A549 (cell line): ENCODE data around the gene TRAPPC2. TPM values are rescaled to one million over a fixed set of nuclear protein-coding genes. Genes with fewer than 3 reads are reported as not detected.

ENCODE experiments used
- ATAC-seq, 2 experiments: fragments of 200-7000 bp in 1 of 2; fragments of >200 bp in 1 of 2; cut with Nextera tagmentation in 1 of 2; cut with Tn5 transposase in 1 of 2; 3 replicates each; pipeline versions ENCODE4 v1.8.0 to v1.9.1; 2018 to 2020; ENCODE audit warnings: mild to moderate bottlenecking in 1 of 2, moderate library complexity in 1 of 2
- CTCF ChIA-PET: fragments of 300-600 bp; sonication (Branson Sonifier 250); formaldehyde crosslinking; extraction: SDS; loops from one replicate; lab custom pipeline; 2021; ENCODE audit warnings: antibody characterized with exemption, inconsistent platforms; lab: Yijun Ruan, JAX
- POLR2A ChIA-PET: fragments of 350-600 bp; formaldehyde crosslinking; extraction: SDS; loops from one replicate; lab custom pipeline; 2021; ENCODE audit warnings: antibody characterized with exemption, inconsistent platforms; lab: Yijun Ruan, JAX
- DNase-seq, 2 experiments: peaks; one replicate each; pipeline versions ENCODE4 v3.0.0 to v3.0.0-alpha.2; 2011 to 2016; ENCODE audit warnings: low read depth in 1 of 2, low spot score in 1 of 2
- FAIRE-seq: peaks from 2 replicates; lab custom pipeline; 2011; peaks lifted over from hg19 to GRCh38; lab: Jason Lieb, UNC
- H3K27ac ChIP-seq, 2 experiments: fragments of >200 bp; sonication (Bioruptor Twin); formaldehyde crosslinking; 3 replicates each; pipeline ENCODE4 v1.5.1; 2016 to 2017
- H3K4me1 ChIP-seq: fragments of >200 bp; sonication (Bioruptor Twin); formaldehyde crosslinking; 3 replicates; pipeline ENCODE4 v1.6.1; 2016
- H3K4me2 ChIP-seq: fragments of >200 bp; sonication (Bioruptor Twin); formaldehyde crosslinking; 3 replicates; pipeline ENCODE4 v1.6.1; 2016
- H3K4me3 ChIP-seq: fragments of >200 bp; sonication (Bioruptor Twin); formaldehyde crosslinking; 3 replicates; pipeline ENCODE4 v1.5.1; 2016
- H3K9me3 ChIP-seq: fragments of >200 bp; sonication (Bioruptor Twin); formaldehyde crosslinking; 3 replicates; pipeline ENCODE4 v1.6.1; 2016
- BHLHE40 ChIP-seq: IDR thresholded peaks from 2 replicates; pipeline ENCODE4 v1.6.1; 2012; ENCODE audit warnings: low read depth, low read length, inconsistent platforms
- CEBPB ChIP-seq, 2 experiments: fragments of >200 bp in 1 of 2; sonication (Bioruptor Twin) in 1 of 2; formaldehyde crosslinking in 1 of 2; IDR thresholded peaks; 2 replicates each; pipeline ENCODE4 v1.6.1; 2012 to 2016
- EP300 ChIP-seq, 2 experiments: fragments of >200 bp; sonication (Bioruptor Twin); formaldehyde crosslinking; IDR thresholded peaks; 2 replicates in 1 of 2; 3 replicates in 1 of 2; pipeline ENCODE4 v1.6.1; 2016 to 2017
- FOSB ChIP-seq: fragments of 250-450 bp; sonication (Bioruptor Pico); IDR thresholded peaks from 2 replicates; pipeline ENCODE4 v1.5.0; 2020; ENCODE audit warnings: mild to moderate bottlenecking, moderate library complexity
- FOSL2 ChIP-seq, 2 experiments: fragments of 450-650 bp in 1 of 2; fragments of >200 bp in 1 of 2; sonication (Bioruptor Twin) in 1 of 2; formaldehyde crosslinking; IDR thresholded peaks; 2 replicates each; pipeline versions ENCODE4 v1.5.0 to v1.6.1; 2016 to 2020; ENCODE audit warnings: mild to moderate bottlenecking in 1 of 2, moderate library complexity in 1 of 2
- FOXS1 ChIP-seq: fragments of 250-450 bp; sonication (Bioruptor Pico); IDR thresholded peaks from 2 replicates; pipeline ENCODE4 v1.5.0; 2020; ENCODE audit warnings: mild to moderate bottlenecking, moderate library complexity
- HEYL ChIP-seq: fragments of 250-450 bp; sonication (Bioruptor Pico); IDR thresholded peaks from 2 replicates; pipeline ENCODE4 v1.8.0; 2021; ENCODE audit warnings: mild to moderate bottlenecking, moderate library complexity
- JUN ChIP-seq, 2 experiments: fragments of >200 bp; sonication (Bioruptor Twin); formaldehyde crosslinking; IDR thresholded peaks; 2 replicates in 1 of 2; 3 replicates in 1 of 2; pipeline ENCODE4 v1.6.1; 2016 to 2017
- KDM1A ChIP-seq: fragments of 200-600 bp; sonication (generic); IDR thresholded peaks from 2 replicates; pipeline ENCODE4 v1.6.1; 2016; ENCODE audit warnings: low read depth, mild to moderate bottlenecking
- MAZ ChIP-seq: fragments of 150-350 bp; IDR thresholded peaks from 2 replicates; pipeline ENCODE4 v1.6.1; 2014; ENCODE audit warnings: antibody characterized with exemption, low read depth, low read length, borderline replicate concordance
- PHF8 ChIP-seq: fragments of 200-600 bp; sonication (generic); IDR thresholded peaks from 2 replicates; pipeline ENCODE4 v1.6.1; 2016; ENCODE audit warnings: low read depth, mild to moderate bottlenecking, antibody characterized with exemption, moderate library complexity, borderline replicate concordance
- TP53 ChIP-seq: fragments of 250-450 bp; sonication (Bioruptor Pico); IDR thresholded peaks from 2 replicates; pipeline ENCODE4 v1.5.0; 2021; ENCODE audit warnings: mild to moderate bottlenecking, moderate library complexity
- ZNF302 ChIP-seq: fragments of 250-450 bp; sonication (Bioruptor Pico); IDR thresholded peaks from 2 replicates; pipeline ENCODE4 v1.9.0; 2021; ENCODE audit warnings: inconsistent platforms, mild to moderate bottlenecking, moderate library complexity
- WGBS: methylation state at CpG from one replicate; pipeline ENCODE4 v1.1.6; 2017; ENCODE audit errors: missing lambda C conversion rate; 5-methylcytosine and 5-hydroxymethylcytosine counted together
- polyA plus RNA-seq, 4 experiments: library from polyadenylated mRNA; depleted of rRNA in 3 of 4; stranded (reverse); fragments of >200 nt; fragmentation: RNase III in 1 of 4; extraction: RNeasy Plus Mini Kit Qiagen cat#74134 plus additional on column Dnase treatment in 1 of 4; gene quantifications; 2 replicates in 3 of 4; 3 replicates in 1 of 4; pipeline ENCODE4 v1.2.3, GENCODE V29; 2011 to 2017
- TF ChIP-seq, protein P1 (sequence below): fragments of 250-450 bp; sonication (Bioruptor Pico); IDR thresholded peaks from 2 replicates; pipeline ENCODE4 v1.5.0; 2020; ENCODE audit warnings: low read depth, mild to moderate bottlenecking, moderate library complexity
- TF ChIP-seq, protein P2 (sequence below): fragments of >200 bp; sonication (Bioruptor Twin); formaldehyde crosslinking; IDR thresholded peaks from 3 replicates; pipeline ENCODE4 v1.5.1; 2016
- TF ChIP-seq, protein P3 (sequence below): fragments of 200-600 bp; sonication (generic); IDR thresholded peaks from 2 replicates; pipeline ENCODE4 v1.6.1; 2016; ENCODE audit warnings: antibody characterized with exemption, mild to moderate bottlenecking, moderate library complexity
- TF ChIP-seq, protein P4 (sequence below): fragments of 250-450 bp; sonication (Bioruptor Pico); IDR thresholded peaks from 2 replicates; pipeline ENCODE4 v1.5.0; 2021; ENCODE audit warnings: mild to moderate bottlenecking, moderate library complexity, borderline replicate concordance
- TF ChIP-seq, protein P5 (sequence below): fragments of >200 bp; sonication (Bioruptor Twin); formaldehyde crosslinking; IDR thresholded peaks from 3 replicates; pipeline ENCODE4 v1.6.1; 2016

Gene TRAPPC2
- polyA plus RNA-seq, 2 of the 4 experiments (the other 2 are of a cell fraction), result 11.6 TPM

DNA sequence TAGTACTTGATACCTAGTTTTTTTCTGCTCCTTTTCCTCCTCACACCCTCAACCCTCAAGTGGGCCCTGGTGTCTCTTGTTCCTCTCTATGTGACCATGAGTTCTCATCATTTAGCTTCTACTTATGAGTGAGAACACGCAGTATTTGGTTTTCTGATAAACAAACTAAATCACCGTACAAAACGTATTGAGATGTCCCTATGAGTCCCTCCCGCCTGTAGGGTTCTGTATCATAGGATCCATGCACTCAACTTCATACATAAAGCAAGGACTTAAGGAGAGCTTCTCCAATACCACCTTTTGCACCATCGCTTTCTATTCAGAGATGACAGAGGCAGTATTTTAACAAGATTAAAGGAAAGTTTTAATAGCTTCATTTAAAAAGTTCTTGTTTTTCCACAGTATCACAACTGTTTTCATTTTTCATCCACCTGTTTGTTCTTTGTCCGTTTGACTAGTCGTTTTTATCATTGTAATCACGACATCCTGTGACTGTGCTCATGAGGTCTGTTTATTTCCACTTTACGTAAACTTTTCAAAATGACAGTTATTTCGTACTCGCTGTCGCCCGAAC, 45.9 kb downstream of the TRAPPC2 start:
- no peak for TF ChIP-seq ZNF302 (CRISPR knock-in tag)
- TF ChIP-seq EP300 (IDR thresholded peaks at IDR 0.05), result no peak
- TF ChIP-seq BHLHE40, result no peak
- TF ChIP-seq FOSL2 (IDR thresholded peaks at IDR 0.05), result no peak
- no peak for TF ChIP-seq FOSL2 (CRISPR knock-in tag; IDR thresholded peaks at IDR 0.05)
- no peak for TF ChIP-seq KDM1A
- TF ChIP-seq MAZ, result no peak
- TF ChIP-seq HEYL (CRISPR knock-in tag), result no peak
- TF ChIP-seq, protein P1, sequence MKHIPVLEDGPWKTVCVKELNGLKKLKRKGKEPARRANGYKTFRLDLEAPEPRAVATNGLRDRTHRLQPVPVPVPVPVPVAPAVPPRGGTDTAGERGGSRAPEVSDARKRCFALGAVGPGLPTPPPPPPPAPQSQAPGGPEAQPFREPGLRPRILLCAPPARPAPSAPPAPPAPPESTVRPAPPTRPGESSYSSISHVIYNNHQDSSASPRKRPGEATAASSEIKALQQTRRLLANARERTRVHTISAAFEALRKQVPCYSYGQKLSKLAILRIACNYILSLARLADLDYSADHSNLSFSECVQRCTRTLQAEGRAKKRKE (CRISPR knock-in tag), result no peak
- no peak for TF ChIP-seq TP53 (CRISPR knock-in tag)
- TF ChIP-seq FOXS1 (CRISPR knock-in tag), result no peak
- TF ChIP-seq, protein P2, sequence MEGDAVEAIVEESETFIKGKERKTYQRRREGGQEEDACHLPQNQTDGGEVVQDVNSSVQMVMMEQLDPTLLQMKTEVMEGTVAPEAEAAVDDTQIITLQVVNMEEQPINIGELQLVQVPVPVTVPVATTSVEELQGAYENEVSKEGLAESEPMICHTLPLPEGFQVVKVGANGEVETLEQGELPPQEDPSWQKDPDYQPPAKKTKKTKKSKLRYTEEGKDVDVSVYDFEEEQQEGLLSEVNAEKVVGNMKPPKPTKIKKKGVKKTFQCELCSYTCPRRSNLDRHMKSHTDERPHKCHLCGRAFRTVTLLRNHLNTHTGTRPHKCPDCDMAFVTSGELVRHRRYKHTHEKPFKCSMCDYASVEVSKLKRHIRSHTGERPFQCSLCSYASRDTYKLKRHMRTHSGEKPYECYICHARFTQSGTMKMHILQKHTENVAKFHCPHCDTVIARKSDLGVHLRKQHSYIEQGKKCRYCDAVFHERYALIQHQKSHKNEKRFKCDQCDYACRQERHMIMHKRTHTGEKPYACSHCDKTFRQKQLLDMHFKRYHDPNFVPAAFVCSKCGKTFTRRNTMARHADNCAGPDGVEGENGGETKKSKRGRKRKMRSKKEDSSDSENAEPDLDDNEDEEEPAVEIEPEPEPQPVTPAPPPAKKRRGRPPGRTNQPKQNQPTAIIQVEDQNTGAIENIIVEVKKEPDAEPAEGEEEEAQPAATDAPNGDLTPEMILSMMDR, result no peak
- TF ChIP-seq, protein P3, sequence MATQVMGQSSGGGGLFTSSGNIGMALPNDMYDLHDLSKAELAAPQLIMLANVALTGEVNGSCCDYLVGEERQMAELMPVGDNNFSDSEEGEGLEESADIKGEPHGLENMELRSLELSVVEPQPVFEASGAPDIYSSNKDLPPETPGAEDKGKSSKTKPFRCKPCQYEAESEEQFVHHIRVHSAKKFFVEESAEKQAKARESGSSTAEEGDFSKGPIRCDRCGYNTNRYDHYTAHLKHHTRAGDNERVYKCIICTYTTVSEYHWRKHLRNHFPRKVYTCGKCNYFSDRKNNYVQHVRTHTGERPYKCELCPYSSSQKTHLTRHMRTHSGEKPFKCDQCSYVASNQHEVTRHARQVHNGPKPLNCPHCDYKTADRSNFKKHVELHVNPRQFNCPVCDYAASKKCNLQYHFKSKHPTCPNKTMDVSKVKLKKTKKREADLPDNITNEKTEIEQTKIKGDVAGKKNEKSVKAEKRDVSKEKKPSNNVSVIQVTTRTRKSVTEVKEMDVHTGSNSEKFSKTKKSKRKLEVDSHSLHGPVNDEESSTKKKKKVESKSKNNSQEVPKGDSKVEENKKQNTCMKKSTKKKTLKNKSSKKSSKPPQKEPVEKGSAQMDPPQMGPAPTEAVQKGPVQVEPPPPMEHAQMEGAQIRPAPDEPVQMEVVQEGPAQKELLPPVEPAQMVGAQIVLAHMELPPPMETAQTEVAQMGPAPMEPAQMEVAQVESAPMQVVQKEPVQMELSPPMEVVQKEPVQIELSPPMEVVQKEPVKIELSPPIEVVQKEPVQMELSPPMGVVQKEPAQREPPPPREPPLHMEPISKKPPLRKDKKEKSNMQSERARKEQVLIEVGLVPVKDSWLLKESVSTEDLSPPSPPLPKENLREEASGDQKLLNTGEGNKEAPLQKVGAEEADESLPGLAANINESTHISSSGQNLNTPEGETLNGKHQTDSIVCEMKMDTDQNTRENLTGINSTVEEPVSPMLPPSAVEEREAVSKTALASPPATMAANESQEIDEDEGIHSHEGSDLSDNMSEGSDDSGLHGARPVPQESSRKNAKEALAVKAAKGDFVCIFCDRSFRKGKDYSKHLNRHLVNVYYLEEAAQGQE, result no peak
- TF ChIP-seq FOSB (CRISPR knock-in tag), result no peak
- TF ChIP-seq, protein P4, sequence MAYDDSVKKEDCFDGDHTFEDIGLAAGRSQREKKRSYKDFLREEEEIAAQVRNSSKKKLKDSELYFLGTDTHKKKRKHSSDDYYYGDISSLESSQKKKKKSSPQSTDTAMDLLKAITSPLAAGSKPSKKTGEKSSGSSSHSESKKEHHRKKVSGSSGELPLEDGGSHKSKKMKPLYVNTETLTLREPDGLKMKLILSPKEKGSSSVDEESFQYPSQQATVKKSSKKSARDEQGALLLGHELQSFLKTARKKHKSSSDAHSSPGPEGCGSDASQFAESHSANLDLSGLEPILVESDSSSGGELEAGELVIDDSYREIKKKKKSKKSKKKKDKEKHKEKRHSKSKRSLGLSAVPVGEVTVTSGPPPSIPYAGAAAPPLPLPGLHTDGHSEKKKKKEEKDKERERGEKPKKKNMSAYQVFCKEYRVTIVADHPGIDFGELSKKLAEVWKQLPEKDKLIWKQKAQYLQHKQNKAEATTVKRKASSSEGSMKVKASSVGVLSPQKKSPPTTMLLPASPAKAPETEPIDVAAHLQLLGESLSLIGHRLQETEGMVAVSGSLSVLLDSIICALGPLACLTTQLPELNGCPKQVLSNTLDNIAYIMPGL, result no peak
- TF ChIP-seq PHF8, result no peak
- no peak for TF ChIP-seq JUN (IDR thresholded peaks at IDR 0.05)
- no peak for TF ChIP-seq CEBPB (IDR thresholded peaks at IDR 0.05)
- TF ChIP-seq, protein P5, sequence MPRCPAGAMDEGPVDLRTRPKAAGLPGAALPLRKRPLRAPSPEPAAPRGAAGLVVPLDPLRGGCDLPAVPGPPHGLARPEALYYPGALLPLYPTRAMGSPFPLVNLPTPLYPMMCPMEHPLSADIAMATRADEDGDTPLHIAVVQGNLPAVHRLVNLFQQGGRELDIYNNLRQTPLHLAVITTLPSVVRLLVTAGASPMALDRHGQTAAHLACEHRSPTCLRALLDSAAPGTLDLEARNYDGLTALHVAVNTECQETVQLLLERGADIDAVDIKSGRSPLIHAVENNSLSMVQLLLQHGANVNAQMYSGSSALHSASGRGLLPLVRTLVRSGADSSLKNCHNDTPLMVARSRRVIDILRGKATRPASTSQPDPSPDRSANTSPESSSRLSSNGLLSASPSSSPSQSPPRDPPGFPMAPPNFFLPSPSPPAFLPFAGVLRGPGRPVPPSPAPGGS, result no peak
- H3K4me1 ChIP-seq, result peaks cover 53% of the 10 kb centered on the region
- ATAC-seq (peak; percentile 41 to 46; a peak in 3 of 6 replicates), FAIRE-seq (peak; percentile 51), DNase-seq (no peak)
- WGBS, result 13% methylated on average over 13 of the region's 13 CpGs
- peak overlapping the region; percentile 85 for H3K4me3 ChIP-seq
- CTCF ChIA-PET, result interaction anchor here (1.0 to 1.7 kb wide), 4 partner anchors 19 to 181 kb away, joined by 3 to 4 read pairs (median 3); no protein-coding TSS in a partner anchor
- peak overlapping the region; percentile 73 for H3K4me2 ChIP-seq
- POLR2A ChIA-PET, result interaction anchor here (1.0 to 2.2 kb wide), 5 partner anchors 19 to 341 kb away, joined by 3 to 11 read pairs (median 4); partner anchors contain the start of genes GEMIN8, OFD1, TCEANC and TRAPPC2
- H3K27ac ChIP-seq, result peak overlapping the region; percentile 50 to 99; a peak in 4 of 6 replicates
- no peaks in the 10 kb centered on the region for H3K9me3 ChIP-seq
